ENCODE data around the gene PAPPA2.

PAPPA2 gene

DNA sequence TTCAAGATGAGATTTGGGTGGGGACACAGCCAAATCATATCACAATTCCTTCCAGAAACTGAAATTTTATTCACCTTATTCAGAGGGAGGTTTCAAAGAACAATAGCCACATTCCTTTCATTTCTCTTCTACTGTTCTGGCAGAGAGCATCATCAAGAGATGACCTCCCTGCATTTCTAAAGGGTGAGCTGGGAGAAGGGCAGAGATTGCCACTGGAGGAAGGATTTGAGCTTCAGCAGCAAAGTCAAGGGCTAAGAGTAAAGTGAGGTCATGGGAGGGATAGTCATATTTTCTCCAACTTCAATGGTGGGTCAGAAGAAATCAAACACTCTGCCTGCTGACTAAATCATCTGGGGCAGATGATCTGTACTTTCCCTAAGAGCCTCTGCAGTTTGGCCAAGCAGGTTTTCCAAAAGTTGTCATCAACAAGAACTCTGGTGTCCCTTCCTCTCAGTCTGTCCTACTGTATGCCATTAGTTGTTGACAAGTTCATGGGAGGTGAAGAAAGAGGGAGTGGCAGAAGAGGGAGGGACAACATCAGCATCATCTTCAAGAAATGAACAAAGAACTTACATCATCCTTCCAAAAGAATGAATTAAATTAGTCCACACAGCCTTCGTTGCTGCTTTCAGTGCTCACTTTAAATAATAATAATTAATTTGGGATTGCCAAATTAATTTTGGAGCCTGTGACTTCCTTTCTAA lies 403.2 kb downstream of the PAPPA2 start:
- TF ChIP-seq, protein P1, sequence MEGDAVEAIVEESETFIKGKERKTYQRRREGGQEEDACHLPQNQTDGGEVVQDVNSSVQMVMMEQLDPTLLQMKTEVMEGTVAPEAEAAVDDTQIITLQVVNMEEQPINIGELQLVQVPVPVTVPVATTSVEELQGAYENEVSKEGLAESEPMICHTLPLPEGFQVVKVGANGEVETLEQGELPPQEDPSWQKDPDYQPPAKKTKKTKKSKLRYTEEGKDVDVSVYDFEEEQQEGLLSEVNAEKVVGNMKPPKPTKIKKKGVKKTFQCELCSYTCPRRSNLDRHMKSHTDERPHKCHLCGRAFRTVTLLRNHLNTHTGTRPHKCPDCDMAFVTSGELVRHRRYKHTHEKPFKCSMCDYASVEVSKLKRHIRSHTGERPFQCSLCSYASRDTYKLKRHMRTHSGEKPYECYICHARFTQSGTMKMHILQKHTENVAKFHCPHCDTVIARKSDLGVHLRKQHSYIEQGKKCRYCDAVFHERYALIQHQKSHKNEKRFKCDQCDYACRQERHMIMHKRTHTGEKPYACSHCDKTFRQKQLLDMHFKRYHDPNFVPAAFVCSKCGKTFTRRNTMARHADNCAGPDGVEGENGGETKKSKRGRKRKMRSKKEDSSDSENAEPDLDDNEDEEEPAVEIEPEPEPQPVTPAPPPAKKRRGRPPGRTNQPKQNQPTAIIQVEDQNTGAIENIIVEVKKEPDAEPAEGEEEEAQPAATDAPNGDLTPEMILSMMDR (conservative IDR thresholded peaks at IDR 0.05; ENCODE audit: low read depth, low read length): no peak
- no peak overlapping the region for H3K4me3 ChIP-seq (ENCODE audit: low read depth, low read length)

DNA sequence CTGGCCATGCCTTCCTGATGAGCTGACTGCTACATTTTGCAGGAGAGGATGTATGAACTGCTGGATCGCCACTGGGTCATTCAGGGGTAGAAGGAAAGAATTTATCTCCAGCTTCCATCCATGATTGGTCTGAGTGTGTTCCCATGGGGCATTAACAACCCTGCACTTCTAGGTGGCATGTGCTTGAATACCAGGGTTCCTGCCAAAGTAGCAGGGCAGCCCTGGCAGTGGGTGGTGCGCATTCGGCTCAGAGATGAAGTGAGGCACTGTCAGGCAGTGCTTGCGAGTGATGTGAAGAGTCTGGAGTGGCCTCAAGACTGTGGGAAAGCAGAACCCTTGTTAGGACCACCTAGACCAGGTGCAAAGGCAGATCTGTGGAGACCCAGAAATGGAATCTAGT lies 406.6 kb downstream of the PAPPA2 start:
- H3K4me3 ChIP-seq (ENCODE audit: low read depth, low read length): no peak overlapping the region
- TF ChIP-seq, protein P1 (conservative IDR thresholded peaks at IDR 0.05; ENCODE audit: low read depth, low read length): no peak
- DNase-seq (ENCODE audit: low read depth): no peak

More for the DNA sequence above, 403.2 kb downstream of the PAPPA2 start:
- no peak for DNase-seq (ENCODE audit: low read depth)

DNA sequence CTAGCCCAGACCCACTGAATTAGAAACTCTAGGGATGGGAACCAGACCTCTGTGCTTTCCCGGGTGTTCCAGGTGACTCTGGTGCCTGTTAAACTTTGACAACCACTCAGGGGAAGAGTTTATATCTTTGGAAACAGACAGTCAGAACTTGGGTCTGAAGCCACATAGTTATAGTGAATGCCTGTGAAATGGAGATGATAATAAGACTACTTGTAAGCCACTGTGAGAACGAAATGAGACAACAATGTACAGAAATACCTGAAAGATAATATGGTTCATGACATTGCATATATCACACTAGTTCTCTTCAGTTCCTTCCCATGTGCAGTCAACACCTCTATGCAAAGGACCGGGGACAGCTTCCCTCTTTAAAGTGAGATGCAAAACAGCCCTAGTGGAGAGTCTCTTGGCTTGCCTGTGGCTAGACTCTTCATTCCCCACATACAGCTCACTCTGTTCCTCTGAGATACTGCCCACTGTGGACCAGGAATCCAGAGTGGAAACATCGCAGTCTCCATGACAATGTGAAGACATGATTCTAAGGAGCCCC lies 414.1 kb downstream of the PAPPA2 start:
- DNase-seq (ENCODE audit: low read depth): no peak

DNA sequence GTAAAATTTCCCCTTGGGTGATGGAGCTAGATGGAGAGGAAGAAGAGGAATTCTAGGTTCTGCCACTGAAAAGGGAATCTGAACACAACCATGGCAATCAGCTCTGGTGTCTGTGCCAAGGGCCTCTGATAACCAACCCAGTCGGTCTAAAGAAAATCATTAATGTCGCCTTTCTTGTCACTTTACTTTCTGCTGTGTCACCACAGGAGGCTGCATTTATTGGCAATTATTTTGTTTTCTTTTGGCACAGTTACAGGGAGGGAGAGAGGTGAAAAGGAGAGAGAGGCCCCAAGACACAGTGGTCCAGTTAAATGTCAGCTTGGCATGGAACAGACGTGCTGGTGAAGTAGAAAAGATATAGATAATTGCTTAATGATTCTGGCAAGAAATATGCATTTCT lies 414.6 kb downstream of the PAPPA2 start:
- TF ChIP-seq, protein P1 (conservative IDR thresholded peaks at IDR 0.05; ENCODE audit: low read depth, low read length): no peak
- H3K4me3 ChIP-seq (ENCODE audit: low read depth, low read length): no peak overlapping the region

More for the DNA sequence above, 414.1 kb downstream of the PAPPA2 start:
- TF ChIP-seq, protein P1 (conservative IDR thresholded peaks at IDR 0.05; ENCODE audit: low read depth, low read length): no peak
- H3K4me3 ChIP-seq (ENCODE audit: low read depth, low read length): no peak overlapping the region

DNA sequence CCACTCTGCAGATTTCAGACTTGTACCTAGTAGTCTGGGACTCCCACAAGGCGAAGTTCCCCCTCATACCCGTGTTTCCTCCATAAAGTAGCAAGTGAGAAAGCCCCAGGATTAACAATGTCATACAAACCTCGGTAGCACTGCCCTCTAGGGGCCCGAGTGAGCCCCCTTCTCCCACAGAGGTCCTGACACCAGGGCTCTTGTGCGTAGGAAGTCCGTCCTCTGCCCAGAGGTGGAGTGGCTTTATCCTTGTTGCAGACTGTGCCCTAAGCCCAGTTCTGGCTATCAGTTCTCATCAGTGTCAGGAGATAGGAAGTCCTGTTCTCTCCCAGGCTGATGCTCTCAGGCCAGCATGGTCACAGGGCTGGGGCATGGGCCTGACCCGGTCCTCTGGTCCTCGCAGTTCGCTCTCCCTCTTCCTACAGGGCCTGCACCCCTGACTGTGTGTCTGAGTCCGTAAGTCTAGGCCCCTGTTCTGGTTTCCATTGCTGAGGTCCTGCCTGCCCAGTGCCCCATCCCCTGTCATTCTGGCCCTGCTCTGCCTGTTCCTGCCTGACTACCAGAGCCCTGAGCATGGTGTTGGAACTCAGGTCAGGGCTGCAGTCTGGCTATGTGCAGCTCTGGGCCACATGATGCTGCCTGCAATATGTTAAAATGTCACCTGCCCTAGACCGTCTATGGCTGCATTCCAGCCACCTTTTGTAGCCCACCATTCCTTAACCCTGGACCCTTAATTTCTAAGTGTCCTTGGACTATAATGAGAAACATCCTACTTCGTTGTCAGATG lies 416.0 kb downstream of the PAPPA2 start:
- TF ChIP-seq, protein P1 (conservative IDR thresholded peaks at IDR 0.05; ENCODE audit: low read depth, low read length): no peak
- no peak for DNase-seq (ENCODE audit: low read depth)
- no peak overlapping the region for H3K4me3 ChIP-seq (ENCODE audit: low read depth, low read length)

More for the DNA sequence above, 414.6 kb downstream of the PAPPA2 start:
- DNase-seq (ENCODE audit: low read depth): no peak

DNA sequence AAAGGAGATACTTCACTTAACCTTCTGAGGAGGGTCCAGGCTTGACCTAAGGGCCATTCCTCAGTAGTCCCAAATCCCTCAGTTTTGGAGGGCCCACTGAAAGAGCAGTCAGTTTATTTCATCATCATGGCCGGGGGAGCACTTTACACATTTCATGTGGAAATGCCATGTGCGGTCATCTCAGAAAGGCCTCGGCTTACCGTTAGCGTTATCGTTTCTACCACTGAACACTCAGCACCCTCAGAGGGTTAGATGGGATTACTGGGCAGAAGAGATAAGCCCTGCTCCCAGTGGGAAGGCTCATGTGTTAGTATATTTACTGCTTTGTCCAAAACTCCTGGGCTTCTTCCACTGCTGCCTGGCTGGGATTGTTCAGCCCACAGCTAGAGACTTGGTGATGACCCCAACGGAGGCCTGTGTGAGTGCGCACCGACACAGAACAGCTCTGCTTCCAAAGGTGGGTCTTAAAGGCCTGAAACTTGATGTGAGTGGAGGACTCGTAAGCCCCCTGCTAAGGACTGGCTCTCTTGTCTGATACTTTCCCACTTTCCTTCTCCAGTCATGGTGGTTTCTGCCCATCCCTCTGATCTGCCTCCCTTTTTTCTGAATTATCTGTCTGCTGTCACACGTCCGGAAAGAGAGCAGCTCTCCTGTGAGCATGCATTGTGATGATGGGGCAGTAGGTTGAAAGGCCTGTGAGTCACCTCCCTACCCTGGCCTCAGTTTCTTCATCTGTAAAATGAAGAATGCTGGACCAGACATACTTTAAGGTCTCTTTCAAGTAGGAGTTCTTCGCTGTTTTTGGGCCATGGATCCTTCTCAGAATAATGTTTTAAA lies 417.0 kb downstream of the PAPPA2 start:
- TF ChIP-seq, protein P1 (conservative IDR thresholded peaks at IDR 0.05; ENCODE audit: low read depth, low read length): no peak
- H3K4me3 ChIP-seq (ENCODE audit: low read depth, low read length): no peak overlapping the region
- DNase-seq (ENCODE audit: low read depth): no peak
